Neural progenitor cell (in vitro differentiated cells): ENCODE measurements around the gene IQCK. TPM values are rescaled to one million over a fixed set of nuclear protein-coding genes. Genes with fewer than 3 reads are reported as not detected.

Experiments used
- DNase-seq: peaks from one replicate; pipeline ENCODE4 v3.0.0-alpha.2; 2016; ENCODE audit warnings: low spot score
- H2AFZ ChIP-seq: fragments of 200-600 bp; sonication (generic); replicated peaks from 2 replicates; pipeline ENCODE4 v1.6.1; 2016; ENCODE audit warnings: antibody characterized with exemption
- H3F3A ChIP-seq: fragments of 200-600 bp; sonication (generic); 2 replicates; pipeline ENCODE4 v1.6.1; 2016; ENCODE audit warnings: antibody characterized with exemption, low read depth
- H3K27ac ChIP-seq: fragments of 200-600 bp; sonication (generic); 2 replicates; pipeline ENCODE4 v1.5.1; 2016; ENCODE audit warnings: mild to moderate bottlenecking
- H3K27me3 ChIP-seq: fragments of 200-600 bp; sonication (generic); 2 replicates; pipeline ENCODE4 v1.6.1; 2016; ENCODE audit warnings: mild to moderate bottlenecking, moderate library complexity
- H3K36me3 ChIP-seq: fragments of 200-600 bp; sonication (generic); 2 replicates; pipeline ENCODE4 v1.5.1; 2016
- H3K4me1 ChIP-seq: fragments of 200-600 bp; sonication (generic); 2 replicates; pipeline ENCODE4 v1.6.1; 2016; ENCODE audit warnings: mixed run types
- H3K4me2 ChIP-seq: fragments of 200-600 bp; sonication (generic); 2 replicates; pipeline ENCODE4 v1.6.1; 2016
- H3K4me3 ChIP-seq: fragments of 200-600 bp; sonication (generic); 2 replicates; pipeline ENCODE4 v1.5.1; 2016
- H3K79me2 ChIP-seq: fragments of 200-600 bp; sonication (generic); 2 replicates; pipeline ENCODE4 v1.6.1; 2016; ENCODE audit warnings: low read depth
- H3K9ac ChIP-seq: fragments of 200-600 bp; sonication (generic); 2 replicates; pipeline ENCODE4 v1.6.1; 2016
- H3K9me3 ChIP-seq: fragments of 200-600 bp; sonication (generic); 2 replicates; pipeline ENCODE4 v1.5.1; 2016; ENCODE audit warnings: low read depth
- H4K20me1 ChIP-seq: fragments of 200-600 bp; sonication (generic); 2 replicates; pipeline ENCODE4 v1.6.1; 2016; ENCODE audit warnings: low read depth
- H3K27ac Mint-ChIP-seq: 3 replicates; pipeline ENCODE4 v1.8.0; 2021; ENCODE audit warnings: mixed read lengths
- H3K27me3 Mint-ChIP-seq: 2 replicates; pipeline ENCODE4 v1.8.0; 2022; ENCODE audit warnings: low read depth, mild to moderate bottlenecking, inconsistent platforms, moderate library complexity, mixed read lengths; ENCODE audit not compliant: insufficient read depth
- H3K36me3 Mint-ChIP-seq: 3 replicates; pipeline ENCODE4 v1.8.0; 2021; ENCODE audit warnings: mixed read lengths
- H3K4me1 Mint-ChIP-seq: 3 replicates; pipeline ENCODE4 v1.8.0; 2021; ENCODE audit warnings: mixed read lengths
- H3K4me3 Mint-ChIP-seq: 3 replicates; pipeline ENCODE4 v1.8.0; 2021; ENCODE audit warnings: mild to moderate bottlenecking, moderate library complexity, mixed read lengths
- H3K9me3 Mint-ChIP-seq: 3 replicates; pipeline ENCODE4 v1.8.0; 2020; ENCODE audit warnings: mixed read lengths
- EZH2 ChIP-seq: fragments of 200-600 bp; sonication (generic); IDR thresholded peaks from 2 replicates; pipeline ENCODE4 v1.6.1; 2017; ENCODE audit warnings: antibody characterized with exemption, mild to moderate bottlenecking, moderate library complexity
- EZH2phosphoT487 ChIP-seq: fragments of 200-600 bp; sonication (generic); IDR thresholded peaks from 2 replicates; pipeline ENCODE4 v1.6.1; 2017; ENCODE audit warnings: antibody characterized with exemption
- total RNA-seq: library from RNA; depleted of rRNA; stranded (reverse); fragments of >200 nt; gene quantifications from 2 replicates; pipeline ENCODE4 v1.2.3, GENCODE V29; 2015; ENCODE audit warnings: low replicate concordance
- TF ChIP-seq, protein P1 (sequence below): fragments of 200-600 bp; sonication (generic); IDR thresholded peaks from 2 replicates; pipeline ENCODE4 v1.5.1; 2017; ENCODE audit warnings: antibody characterized with exemption, mild to moderate bottlenecking

IQCK gene
- total RNA-seq, 1 donor from 2014 or later, result 22.1 TPM

DNA sequence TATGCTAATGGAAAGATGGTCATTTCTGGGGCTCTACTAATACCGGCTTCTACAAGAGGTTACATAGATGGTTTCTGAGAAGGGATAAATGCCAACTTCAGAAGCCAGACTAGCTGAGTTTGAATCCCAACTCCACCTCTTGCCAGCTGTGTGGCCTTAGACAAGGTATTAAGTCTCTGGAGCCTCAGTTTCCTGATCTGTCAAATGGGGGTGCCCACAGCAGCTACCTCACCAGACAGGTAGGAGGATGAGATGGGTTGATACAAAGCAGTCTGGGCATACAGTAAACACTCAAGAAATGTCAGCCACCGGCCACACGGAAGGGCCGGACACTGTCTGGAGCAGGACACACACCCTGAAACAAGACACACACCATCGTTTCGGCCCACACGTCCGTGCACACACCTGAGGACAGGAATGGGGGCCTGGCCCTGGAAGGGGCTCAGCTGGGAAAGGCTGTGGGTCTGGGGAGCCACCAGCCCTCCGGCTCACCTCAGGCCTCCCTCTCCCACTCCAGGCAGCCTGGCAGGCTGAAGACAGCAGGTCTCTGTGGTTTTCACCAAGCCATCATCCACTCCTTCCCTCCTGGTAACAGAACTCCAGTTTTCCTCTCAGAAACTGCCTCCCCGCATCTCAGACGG lies 5.5 kb upstream of the IQCK start:
- Mint-ChIP-seq H3K4me1 (peaks cover 48% of the 10 kb centered on the region), H3K36me3 (peaks cover 30% of the 10 kb centered on the region), H3K27me3 (peaks cover 4% of the 10 kb centered on the region), H3K9me3 (no peaks in the 10 kb centered on the region), H3K27ac (no peak overlapping the region), H3K4me3 (no peak overlapping the region)
- Histone ChIP-seq H3K36me3 (peaks cover 6% of the 10 kb centered on the region), H3F3A (peaks cover 48% of the 10 kb centered on the region), H3K4me1 (peaks cover 38% of the 10 kb centered on the region), H3K27ac (no peak overlapping the region), H4K20me1 (peaks cover 94% of the 10 kb centered on the region), H3K4me2 (no peak overlapping the region), H3K79me2 (peaks cover 99% of the 10 kb centered on the region), H3K4me3 (no peak overlapping the region), H3K9me3 (no peaks in the 10 kb centered on the region), H2AFZ (no peak overlapping the region), H3K9ac (no peak overlapping the region), H3K27me3 (no peaks in the 10 kb centered on the region)
- no peak for TF ChIP-seq EZH2phosphoT487
- no peak for TF ChIP-seq EZH2
- TF ChIP-seq, protein P1, sequence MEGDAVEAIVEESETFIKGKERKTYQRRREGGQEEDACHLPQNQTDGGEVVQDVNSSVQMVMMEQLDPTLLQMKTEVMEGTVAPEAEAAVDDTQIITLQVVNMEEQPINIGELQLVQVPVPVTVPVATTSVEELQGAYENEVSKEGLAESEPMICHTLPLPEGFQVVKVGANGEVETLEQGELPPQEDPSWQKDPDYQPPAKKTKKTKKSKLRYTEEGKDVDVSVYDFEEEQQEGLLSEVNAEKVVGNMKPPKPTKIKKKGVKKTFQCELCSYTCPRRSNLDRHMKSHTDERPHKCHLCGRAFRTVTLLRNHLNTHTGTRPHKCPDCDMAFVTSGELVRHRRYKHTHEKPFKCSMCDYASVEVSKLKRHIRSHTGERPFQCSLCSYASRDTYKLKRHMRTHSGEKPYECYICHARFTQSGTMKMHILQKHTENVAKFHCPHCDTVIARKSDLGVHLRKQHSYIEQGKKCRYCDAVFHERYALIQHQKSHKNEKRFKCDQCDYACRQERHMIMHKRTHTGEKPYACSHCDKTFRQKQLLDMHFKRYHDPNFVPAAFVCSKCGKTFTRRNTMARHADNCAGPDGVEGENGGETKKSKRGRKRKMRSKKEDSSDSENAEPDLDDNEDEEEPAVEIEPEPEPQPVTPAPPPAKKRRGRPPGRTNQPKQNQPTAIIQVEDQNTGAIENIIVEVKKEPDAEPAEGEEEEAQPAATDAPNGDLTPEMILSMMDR, result no peak
- no peak for DNase-seq

DNA sequence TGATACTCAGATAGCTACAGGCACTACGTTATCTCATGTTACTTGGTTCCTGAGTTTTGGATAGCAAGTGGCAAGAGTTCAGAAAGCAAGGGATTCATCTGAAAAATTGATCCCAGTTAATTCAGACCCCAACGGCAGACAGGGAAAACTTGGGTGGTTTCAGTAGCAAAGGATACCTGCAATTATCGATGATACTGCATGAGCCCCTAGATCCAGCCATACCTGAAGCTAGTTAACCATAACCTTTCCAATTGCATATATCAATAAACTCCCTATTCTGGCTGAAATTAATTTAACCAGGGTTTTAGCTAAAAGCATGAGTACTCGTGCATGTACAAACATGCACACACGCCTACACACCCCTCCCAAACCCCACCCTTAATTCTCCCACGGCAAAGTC lies 4.4 kb upstream of the IQCK start:
- DNase-seq, result no peak
- Histone ChIP-seq H4K20me1 (peaks cover 85% of the 10 kb centered on the region), H3K27me3 (no peaks in the 10 kb centered on the region), H3K9me3 (no peaks in the 10 kb centered on the region), H2AFZ (no peak overlapping the region), H3K9ac (no peak overlapping the region), H3K36me3 (peaks cover 6% of the 10 kb centered on the region), H3F3A (peaks cover 59% of the 10 kb centered on the region), H3K4me3 (no peak overlapping the region), H3K27ac (no peak overlapping the region), H3K4me2 (no peak overlapping the region), H3K4me1 (peaks cover 38% of the 10 kb centered on the region), H3K79me2 (peaks cover 97% of the 10 kb centered on the region)
- peaks cover 44% of the 10 kb centered on the region for H3K4me1 Mint-ChIP-seq
- peaks cover 28% of the 10 kb centered on the region for H3K36me3 Mint-ChIP-seq
- TF ChIP-seq EZH2, result no peak
- TF ChIP-seq EZH2phosphoT487, result no peak
- TF ChIP-seq, protein P1, result no peak
- H3K9me3 Mint-ChIP-seq, result no peaks in the 10 kb centered on the region
- no peak overlapping the region for H3K27ac Mint-ChIP-seq
- H3K27me3 Mint-ChIP-seq, result peaks cover 4% of the 10 kb centered on the region
- H3K4me3 Mint-ChIP-seq, result no peak overlapping the region

DNA sequence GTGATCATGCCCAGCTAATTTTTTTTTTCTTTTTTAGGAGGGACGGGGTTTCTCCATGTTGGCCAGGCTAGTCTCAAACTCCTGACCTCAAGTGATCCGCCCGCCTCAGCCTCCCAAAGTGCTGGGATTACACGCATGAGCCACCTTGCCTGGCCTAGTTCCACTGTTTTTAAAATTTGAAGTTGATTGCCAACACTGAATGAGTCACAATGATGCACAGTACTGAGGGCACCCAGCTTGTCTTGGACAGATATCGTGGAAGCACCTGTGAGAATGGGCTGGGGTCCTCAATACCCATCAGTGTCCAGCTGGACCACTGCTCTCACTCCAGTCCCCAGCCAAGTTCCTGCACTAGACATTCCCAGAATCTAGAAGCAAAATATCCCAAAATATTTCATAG lies 2.5 kb upstream of the IQCK start:
- Histone ChIP-seq H3K4me2 (no peak overlapping the region), H3K4me3 (no peak overlapping the region), H3K9me3 (no peaks in the 10 kb centered on the region), H3K4me1 (peaks cover 34% of the 10 kb centered on the region), H3K27ac (no peak overlapping the region), H2AFZ (no peak overlapping the region), H4K20me1 (peaks cover 66% of the 10 kb centered on the region), H3K9ac (no peak overlapping the region), H3F3A (peaks cover 59% of the 10 kb centered on the region), H3K27me3 (no peaks in the 10 kb centered on the region), H3K36me3 (peaks cover 6% of the 10 kb centered on the region), H3K79me2 (peaks cover 97% of the 10 kb centered on the region)
- Mint-ChIP-seq H3K27me3 (peaks cover 2% of the 10 kb centered on the region), H3K4me3 (no peak overlapping the region), H3K4me1 (peaks cover 44% of the 10 kb centered on the region), H3K9me3 (no peaks in the 10 kb centered on the region), H3K36me3 (peaks cover 23% of the 10 kb centered on the region), H3K27ac (no peak overlapping the region)
- DNase-seq, result no peak
- TF ChIP-seq EZH2phosphoT487 (no peak), EZH2 (no peak)
- TF ChIP-seq, protein P1, result no peak
